Renal pelvis (tissue), 4 donors: ENCODE results near the gene PRKCA. TPM values are rescaled to one million over a fixed set of nuclear protein-coding genes. Genes with fewer than 3 reads are reported as not detected.

Experiments
- DNase-seq: peaks from one replicate; pipeline ENCODE4 v3.0.0-alpha.2; 2013
- polyA plus RNA-seq, 3 donors: library from polyadenylated mRNA; unstranded; fragments of 120-200 nt; gene quantifications; one replicate each; pipeline ENCODE4 v1.2.1, GENCODE V29; 2013; ENCODE audit not compliant: insufficient read length in 3 of 3

The PRKCA gene
- polyA plus RNA-seq, 3 donors: 22.1 to 32.7 (median 28.5) TPM

GRCh38 chr17:66570447-66571195, 268.2 kb downstream of the PRKCA start:
- DNase-seq: no peak

GRCh38 chr17:66571745-66572144, 269.3 kb downstream of the PRKCA start:
- DNase-seq: no peak

- DNase-seq: no peak
Observed at GRCh38 chr17:66573078-66573477, 270.7 kb downstream of the PRKCA start.

DNA sequence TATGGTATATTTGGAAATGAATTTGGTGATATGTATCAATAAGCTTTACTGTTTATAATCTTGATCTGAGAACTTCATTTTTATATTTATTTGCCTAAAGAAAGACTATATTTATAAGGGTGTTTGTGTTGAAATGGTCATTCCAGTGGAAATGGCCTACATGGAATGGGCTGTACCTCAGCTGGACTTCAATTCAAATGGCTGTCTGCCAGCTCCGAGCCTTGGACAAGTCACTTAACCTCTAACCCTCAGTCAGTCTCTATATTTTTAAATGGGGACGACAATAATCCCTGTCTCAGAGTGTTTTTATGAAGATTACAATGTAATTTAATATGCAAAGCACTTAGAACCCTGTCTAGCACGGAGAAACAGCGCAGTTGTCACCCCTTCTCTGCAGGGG, 271.7 kb downstream of the PRKCA start:
- DNase-seq: no peak

GRCh38 chr17:66576473-66576872, 274.1 kb downstream of the PRKCA start:
- peak; percentile 54 for DNase-seq

DNA sequence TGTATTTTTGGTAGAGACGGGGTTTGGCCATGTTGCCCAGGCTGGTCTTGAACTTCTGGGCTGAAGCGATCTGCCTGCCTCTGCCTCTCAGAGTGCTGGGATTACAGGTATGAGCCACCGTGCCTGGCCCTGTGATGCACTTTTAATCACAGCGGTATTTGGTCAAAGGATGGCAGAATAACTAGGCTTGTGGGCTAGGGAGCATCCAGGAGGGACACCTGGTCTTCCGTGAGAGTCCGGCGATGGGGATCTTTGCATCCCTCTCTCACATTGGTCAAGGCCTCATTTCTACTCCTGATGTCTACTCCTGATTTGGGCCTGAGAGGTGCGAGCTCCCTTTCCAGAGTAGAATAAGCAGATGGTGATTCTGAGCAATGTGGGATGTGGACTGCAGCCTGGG, 274.6 kb downstream of the PRKCA start:
- no peak for DNase-seq

DNA sequence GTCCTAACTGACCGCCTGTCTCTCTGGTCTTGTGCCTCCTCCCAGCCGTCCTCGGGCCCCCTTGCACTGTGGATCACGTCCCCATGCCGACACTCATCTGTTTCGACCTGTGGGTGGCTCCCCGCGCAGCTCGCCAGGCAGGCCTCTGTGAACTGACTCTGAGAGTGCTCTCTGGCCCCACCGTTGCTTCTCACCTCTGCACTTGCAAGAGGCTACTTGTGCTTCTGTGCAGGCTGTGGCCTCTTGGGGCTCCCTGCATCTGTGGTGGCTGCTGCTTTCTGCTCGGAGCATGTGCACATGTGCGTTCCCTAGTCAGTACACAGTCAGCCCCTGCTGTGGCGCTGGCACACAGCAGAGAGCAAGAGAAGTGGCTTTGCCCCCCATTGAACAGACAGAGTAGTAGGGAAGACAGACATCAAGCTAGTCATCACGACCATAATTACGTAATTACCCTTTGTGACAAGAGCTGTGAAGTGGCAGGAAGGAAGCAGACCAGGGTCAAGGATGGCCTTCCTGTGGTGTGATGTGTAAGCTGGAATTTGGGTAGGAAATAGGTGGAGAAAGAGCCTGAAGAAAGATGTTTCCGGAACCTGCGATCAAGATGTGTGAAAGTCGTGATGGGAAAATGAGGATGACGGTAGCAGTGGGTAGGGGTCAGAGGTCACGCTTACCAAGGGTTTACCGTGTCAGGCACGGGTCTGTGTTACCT, 276.5 kb downstream of the PRKCA start:
- DNase-seq: no peak

GRCh38 chr17:66579556-66579955, 277.1 kb downstream of the PRKCA start:
- no peak for DNase-seq

- peak; percentile 79 for DNase-seq
Observed at GRCh38 chr17:66580184-66580955, 278.0 kb downstream of the PRKCA start.

DNA sequence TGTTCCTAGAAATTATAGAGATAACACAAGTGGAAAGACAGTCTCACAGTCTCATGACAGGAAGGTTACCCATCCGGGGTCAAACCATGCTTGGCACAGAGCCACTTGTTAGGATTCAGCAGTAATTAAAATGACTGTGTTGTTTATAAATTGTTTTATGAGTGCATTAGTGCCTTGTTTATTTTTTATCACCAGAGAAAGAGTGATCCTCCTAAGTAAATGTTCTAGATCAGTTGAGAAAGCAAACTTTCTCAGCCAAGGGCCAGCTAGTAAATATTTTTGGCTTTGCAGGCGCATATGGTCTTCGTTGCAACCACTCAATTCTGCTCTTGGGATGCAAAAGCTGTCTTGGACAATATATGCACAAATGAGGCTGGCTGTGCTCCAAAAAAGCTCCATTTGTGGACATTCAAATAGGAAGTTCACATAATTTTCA, 278.6 kb downstream of the PRKCA start:
- peak; percentile 89 for DNase-seq

DNA sequence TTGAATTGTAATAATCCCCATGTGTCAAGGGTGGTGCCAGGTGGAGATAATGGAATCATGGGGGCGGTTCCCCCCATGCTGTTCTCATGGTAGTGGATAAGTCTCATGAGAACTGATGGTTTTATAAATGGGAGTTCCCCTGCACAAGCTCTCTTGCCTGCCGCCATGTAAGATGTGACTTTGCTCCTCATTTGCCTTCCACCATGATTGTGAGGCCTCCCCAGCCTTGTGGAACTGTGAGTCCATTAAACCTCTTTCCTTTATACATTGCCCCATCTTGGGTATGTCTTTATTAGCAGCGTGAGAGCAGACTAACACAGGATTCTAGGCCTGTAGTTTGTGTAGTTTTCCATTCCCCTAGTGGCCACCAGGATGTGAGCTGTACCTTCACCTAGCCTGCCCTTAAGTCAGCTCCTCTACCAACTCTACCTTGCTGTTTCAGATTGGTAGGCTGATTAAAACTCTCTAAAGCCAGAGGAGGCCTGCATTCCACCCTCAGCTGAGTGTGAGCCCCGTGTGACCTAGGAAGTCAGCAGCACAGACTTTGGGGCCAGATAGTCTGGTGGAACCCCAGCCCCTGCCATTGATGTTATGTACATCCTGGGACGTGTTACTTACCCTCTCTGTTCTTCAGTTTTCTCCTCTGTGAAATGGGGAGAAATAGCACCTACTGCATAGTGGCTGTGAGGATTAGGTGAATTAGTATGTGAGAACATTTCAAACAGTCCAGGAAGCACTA, 280.1 kb downstream of the PRKCA start:
- no peak for DNase-seq

GRCh38 chr17:66583112-66583748, 280.8 kb downstream of the PRKCA start:
- no peak for DNase-seq

DNA sequence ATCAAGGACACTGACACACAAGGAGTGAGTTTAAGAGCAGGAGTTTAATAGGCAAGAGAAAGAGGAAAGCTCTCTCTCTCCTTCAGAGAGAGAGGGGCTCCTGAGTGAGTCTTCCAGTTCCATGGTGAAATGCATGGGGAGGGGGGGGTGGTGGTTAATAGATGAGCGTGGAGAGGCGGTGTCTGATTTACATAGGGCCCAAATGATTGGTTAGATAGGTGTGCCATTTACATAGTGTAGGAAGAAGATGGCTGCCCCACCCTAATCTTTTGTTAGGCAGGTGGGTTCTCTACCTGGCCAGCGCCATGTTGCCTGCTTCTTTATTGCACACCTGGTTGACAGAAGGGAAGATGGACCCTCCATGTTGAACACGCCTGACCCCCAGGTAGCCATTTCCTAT, 282.5 kb downstream of the PRKCA start:
- no peak for DNase-seq

GRCh38 chr17:66585472-66585871, 283.1 kb downstream of the PRKCA start:
- no peak for DNase-seq

- DNase-seq: no peak
Observed at GRCh38 chr17:66589892-66590291, 287.5 kb downstream of the PRKCA start.

DNA sequence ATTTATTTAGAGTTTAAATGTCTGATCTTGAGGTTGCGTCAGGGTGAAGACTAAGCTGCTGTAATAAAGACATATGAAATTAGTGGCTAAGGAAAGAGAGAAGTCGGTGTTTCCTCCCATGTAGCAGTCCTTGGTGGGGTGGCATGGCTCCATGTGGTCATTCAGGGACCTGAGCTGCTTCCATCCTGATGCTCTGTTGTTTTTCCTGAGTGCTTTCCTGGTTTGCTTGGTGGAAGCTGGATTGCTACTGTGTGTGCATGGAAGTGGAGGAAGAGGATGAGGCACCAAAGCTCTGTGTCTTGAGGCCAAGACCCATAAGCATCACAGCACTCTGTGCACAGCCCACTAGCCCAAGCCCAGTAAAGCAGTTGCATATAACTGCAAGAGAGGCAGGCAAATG, 290.7 kb downstream of the PRKCA start:
- no peak for DNase-seq

DNA sequence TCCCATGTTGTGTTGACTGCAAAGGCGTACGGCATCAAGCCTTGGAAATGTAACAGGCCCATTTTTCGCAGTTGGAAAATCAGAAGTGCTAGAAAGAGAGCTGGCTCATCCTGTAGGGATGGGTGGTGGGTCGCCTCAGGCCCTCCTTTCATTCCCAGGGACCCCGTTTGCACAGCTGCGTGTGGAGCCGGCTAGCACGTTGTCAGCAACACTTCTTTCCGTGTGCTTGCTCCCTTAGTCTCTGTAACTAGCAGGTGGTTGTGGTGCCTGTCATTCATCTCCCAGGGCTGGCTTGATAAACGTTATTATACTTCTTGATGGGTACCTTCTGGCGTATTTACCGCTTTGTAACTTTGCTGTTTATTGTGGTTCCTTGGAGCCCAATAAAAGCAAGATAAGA, 293.5 kb downstream of the PRKCA start:
- DNase-seq: no peak

DNA sequence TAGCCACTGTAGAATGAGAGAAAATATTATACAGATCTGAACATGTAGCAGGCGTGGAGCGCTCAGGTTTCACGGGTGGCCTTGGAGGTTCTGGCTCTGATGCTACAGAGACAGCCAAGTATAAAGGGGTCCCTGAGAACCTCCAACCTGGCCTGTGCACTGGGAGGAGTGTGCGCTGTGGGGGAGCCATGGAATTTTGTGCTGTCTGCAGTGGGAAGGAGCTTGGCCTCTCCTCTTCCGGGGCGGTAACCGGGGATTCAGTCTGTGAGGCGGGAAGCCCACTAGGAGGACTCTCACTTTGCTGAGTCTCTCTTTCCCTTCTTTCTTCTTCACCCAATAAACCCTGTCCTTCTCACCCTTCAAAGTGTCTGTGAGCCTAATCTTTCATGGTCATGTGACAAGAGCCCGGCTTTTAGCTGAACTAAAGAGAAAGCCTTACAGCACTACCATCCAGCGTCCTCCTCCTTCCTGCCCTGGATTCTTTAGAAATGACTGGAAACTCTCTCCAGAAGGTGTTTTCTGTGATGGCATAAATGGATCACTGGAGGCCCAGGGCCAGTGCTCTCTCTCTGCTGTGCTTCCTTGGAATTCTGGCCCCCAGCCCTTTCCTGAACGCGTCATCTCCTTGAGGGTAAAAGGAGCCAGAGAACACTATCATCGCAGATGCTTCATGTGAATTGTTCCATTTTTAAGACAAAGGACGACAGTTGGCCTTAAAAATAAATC, 300.4 kb downstream of the PRKCA start:
- no peak for DNase-seq

DNA sequence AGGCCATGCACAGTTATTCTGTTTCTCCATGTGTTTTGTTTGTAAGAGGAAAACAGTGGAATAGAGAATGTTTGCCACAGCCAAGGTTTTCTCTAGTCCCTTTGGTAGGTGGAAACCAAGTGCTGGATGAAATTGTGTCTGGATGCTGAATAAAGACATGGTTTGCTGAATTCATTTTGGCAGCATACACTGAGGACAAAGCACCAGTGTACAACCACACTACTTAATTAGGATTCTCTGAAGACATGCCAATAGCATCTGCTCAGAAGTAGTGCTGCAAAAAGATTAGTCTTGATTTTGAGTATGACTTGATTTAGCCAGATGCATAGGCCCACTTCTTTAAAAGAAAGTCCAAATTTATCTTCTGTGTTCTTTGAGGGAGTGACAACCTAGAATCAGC, 302.0 kb downstream of the PRKCA start:
- DNase-seq: no peak

DNA sequence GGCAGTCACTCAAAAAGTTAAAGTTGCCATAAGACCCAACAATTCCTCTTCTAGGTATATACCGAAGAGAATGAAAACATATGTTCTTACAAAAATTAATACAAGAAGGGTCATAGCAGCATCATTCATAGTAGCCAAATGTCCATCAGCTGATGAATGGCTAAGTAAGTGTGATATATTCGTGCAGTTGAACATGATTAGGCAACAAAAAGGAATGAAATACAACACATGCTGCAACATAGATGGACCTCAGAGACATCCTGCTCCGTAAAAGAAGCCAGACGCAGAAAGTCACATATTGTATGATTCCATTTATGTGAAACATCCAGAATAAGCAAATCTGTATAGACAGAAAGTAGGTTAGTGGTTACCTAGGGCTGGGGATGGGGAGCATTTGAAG, 303.1 kb downstream of the PRKCA start:
- no peak for DNase-seq
